K562 treated with DMSO at 1 percent for 12 hours (cell line): ENCODE measurements around the gene PCDHB2. TPM values are rescaled to one million over a fixed set of nuclear protein-coding genes. Genes with fewer than 3 reads are reported as not detected.

Experiments
- total RNA-seq: library from RNA; unstranded; fragments of 300-600 nt; gene quantifications from 2 replicates; pipeline ENCODE4 v1.2.3, GENCODE V29; 2022; ENCODE audit not compliant: insufficient read depth

PCDHB2 gene
- total RNA-seq = 0.14 TPM in 1 of 2 replicates, not detected in the other

GRCh38 chr5:141094481-141095262 lies at the start of gene PCDHB2:
TSS of gene PCDHB2 (plus strand) at chr5:141094615. CDS start at chr5:141094791, 176 bp downstream.

DNA sequence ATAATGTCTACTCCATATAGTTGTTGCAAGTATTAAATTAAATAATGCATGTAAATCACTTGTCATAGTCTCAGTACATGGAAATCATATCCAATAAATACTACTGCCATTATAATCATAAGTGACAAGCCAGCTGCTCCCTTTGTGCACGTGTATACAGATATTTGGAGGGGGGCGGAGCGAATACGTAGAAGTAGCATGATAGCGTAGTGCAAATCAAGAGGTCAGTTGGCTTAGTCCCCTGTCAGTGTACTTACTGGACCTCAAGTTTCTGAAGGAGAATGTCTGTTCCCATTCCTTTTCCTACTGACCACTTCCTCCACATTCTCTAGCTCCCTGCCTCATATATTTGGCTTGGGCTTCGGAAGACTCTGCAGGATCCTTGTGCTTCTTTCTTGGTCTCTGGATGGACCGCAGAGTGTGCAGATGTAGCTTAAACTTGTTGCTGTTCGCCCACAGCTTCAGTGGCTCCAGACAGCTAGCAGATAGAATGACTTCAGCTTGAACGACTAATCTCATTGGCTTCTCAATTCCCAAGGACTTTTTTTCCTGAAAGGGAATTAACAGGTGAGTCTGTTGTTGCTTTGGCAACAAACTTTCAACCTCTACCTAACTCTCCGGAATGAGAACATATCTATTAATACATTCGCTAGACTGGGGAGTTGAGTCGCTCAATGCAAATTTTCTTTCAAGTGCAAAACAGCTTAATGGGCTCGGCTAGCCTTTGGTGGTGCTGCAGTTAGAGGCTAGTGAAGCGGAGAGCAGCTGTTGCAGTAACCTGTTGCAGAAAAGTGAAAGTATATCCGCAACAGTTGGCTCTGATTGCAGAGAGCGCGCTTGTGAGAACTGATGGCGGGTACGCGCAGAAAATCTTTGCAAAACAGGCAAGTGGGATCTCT lies 43.5 kb upstream of the PCDHB2 start, which contains the start of gene PCDHB1:
Gene PCDHB1, plus strand, starts transcription at position 753 of the 899 bp plus-strand sequence. Its CDS starts 97 bp downstream, at position 850.

DNA sequence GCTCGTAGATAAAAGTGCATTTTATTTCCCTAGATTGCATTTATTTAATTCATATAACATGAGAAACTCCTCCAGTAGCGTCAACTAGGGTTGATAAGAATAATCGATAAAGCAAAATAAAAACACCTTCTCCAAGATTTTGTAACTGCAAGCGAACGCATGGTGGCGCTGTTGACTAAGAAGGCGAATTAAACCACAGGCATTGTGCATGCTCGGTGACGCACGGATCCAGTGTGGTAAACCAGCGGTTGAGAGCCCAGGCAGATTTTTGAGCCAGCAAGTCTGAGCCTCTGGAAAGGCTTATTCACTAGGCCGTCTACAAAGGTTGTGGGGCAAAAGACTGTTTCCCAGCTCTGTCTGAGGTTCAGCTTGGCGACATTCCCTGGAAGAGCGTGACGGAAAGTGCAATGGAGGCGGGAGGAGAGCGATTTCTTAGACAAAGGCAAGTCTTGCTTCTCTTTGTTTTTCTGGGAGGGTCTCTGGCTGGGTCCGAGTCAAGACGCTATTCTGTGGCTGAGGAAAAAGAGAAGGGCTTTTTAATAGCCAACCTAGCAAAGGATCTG lies 5.9 kb downstream of the PCDHB2 start, which contains the start of gene PCDHB3:
Gene PCDHB3, plus strand, starts transcription at position 231 of the 563 bp plus-strand sequence. Its CDS starts 177 bp downstream, at position 408.

GRCh38 chr5:141121563-141121962 lies 27.1 kb downstream of the PCDHB2 start, which contains the start of gene PCDHB4:
TSS of gene PCDHB4 (plus strand) at chr5:141121818. CDS start at chr5:141121999, 181 bp downstream.

GRCh38 chr5:141135030-141135717 lies 40.8 kb downstream of the PCDHB2 start, which contains the start of gene PCDHB5:
TSS of gene PCDHB5 (plus strand) at chr5:141135206. CDS start at chr5:141135435, 229 bp downstream.

Other genes starting within 250 kb of the PCDHB2 start
- not detected in 2 replicates for gene PCDHA9, start 246.2 kb upstream of the PCDHB2 start, total RNA-seq
- gene PCDHA10, start 238.7 kb upstream of the PCDHB2 start, total RNA-seq = not detected in 2 replicates
- gene PCDHA11, start 225.7 kb upstream of the PCDHB2 start, total RNA-seq = not detected in 2 replicates
- gene PCDHA12, start 219.3 kb upstream of the PCDHB2 start, total RNA-seq = not detected in 2 replicates
- gene PCDHA13, start 212.5 kb upstream of the PCDHB2 start, total RNA-seq = not detected in 2 replicates
- not detected in 2 replicates for gene PCDHAC1, start 168.3 kb upstream of the PCDHB2 start, total RNA-seq
- not detected in 2 replicates for gene PCDHAC2, start 128.1 kb upstream of the PCDHB2 start, total RNA-seq
- not detected in 2 replicates for gene PCDHB1, start 43.2 kb upstream of the PCDHB2 start, total RNA-seq
- not detected in 2 replicates for gene PCDHB3, start 5.9 kb downstream of the PCDHB2 start, total RNA-seq
- not detected in 2 replicates for gene PCDHB4, start 27.2 kb downstream of the PCDHB2 start, total RNA-seq
- gene PCDHB5, start 40.6 kb downstream of the PCDHB2 start, total RNA-seq = 0.25 TPM in 1 of 2 replicates, not detected in the other
- not detected in 2 replicates for gene PCDHB6, start 55.4 kb downstream of the PCDHB2 start, total RNA-seq
- gene PCDHB7, start 78.0 kb downstream of the PCDHB2 start, total RNA-seq = not detected in 2 replicates
- gene PCDHB8, start 83.2 kb downstream of the PCDHB2 start, total RNA-seq = not detected in 2 replicates
- 0.15 TPM in 1 of 2 replicates, not detected in the other for gene PCDHB16, start 87.8 kb downstream of the PCDHB2 start, total RNA-seq
- not detected in 2 replicates for gene PCDHB9, start 92.5 kb downstream of the PCDHB2 start, total RNA-seq
- not detected in 2 replicates for gene PCDHB10, start 97.7 kb downstream of the PCDHB2 start, total RNA-seq
- gene PCDHB11, start 105.0 kb downstream of the PCDHB2 start, total RNA-seq = not detected in 2 replicates
- not detected in 2 replicates for gene PCDHB12, start 114.1 kb downstream of the PCDHB2 start, total RNA-seq
- 0.26 TPM in 1 of 2 replicates, not detected in the other for gene PCDHB13, start 119.3 kb downstream of the PCDHB2 start, total RNA-seq
- gene PCDHB14, start 128.7 kb downstream of the PCDHB2 start, total RNA-seq = not detected in 2 replicates
- 0.33 TPM in 1 of 2 replicates, not detected in the other for gene PCDHB15, start 150.8 kb downstream of the PCDHB2 start, total RNA-seq
- not detected in 2 replicates for gene SLC25A2, start 209.4 kb downstream of the PCDHB2 start, total RNA-seq
- gene TAF7, start 226.2 kb downstream of the PCDHB2 start, total RNA-seq = 75.1 and 124 TPM in 2 replicates
- 0.19 TPM in 1 of 2 replicates, not detected in the other for gene PCDHGA1, start 235.9 kb downstream of the PCDHB2 start, total RNA-seq
- gene PCDHGA2, start 244.1 kb downstream of the PCDHB2 start, total RNA-seq = 0.79 TPM in 1 of 2 replicates, not detected in the other
- 0.30 and 1.1 TPM in 2 replicates for gene PCDHGA3, start 249.2 kb downstream of the PCDHB2 start, total RNA-seq